ENCODE results near the gene GAD2.
"Not testable (repeated sequence)": the region's sequence is repeated elsewhere in the genome, so short reads cannot be mapped to it uniquely, and the experiment has no call there.

GAD2 gene

GRCh38 chr10:26326851-26327250, 110.3 kb downstream of the GAD2 start:
- no peak for DNase-seq

GRCh38 chr10:26327811-26328210, 111.2 kb downstream of the GAD2 start:
- no peak for DNase-seq

GRCh38 chr10:26331371-26331770, 114.8 kb downstream of the GAD2 start:
- DNase-seq, result no peak

- DNase-seq, result no peak
These were observed 117.8 kb downstream of the GAD2 start for GRCh38 chr10:26334232-26334931.

GRCh38 chr10:26334932-26335573, 118.5 kb downstream of the GAD2 start:
- DNase-seq, result peak; percentile 4 to 22 (median 19)

- DNase-seq, result no peak
These were observed 119.1 kb downstream of the GAD2 start for GRCh38 chr10:26335574-26336093.

- DNase-seq, result no peak
These were observed 120.4 kb downstream of the GAD2 start for GRCh38 chr10:26336979-26337378.

- DNase-seq, result no peak
These were observed 125.1 kb downstream of the GAD2 start for GRCh38 chr10:26341701-26342100.

- DNase-seq, result not testable (repeated sequence)
These were observed 132.3 kb downstream of the GAD2 start for GRCh38 chr10:26348821-26349417.
